ENCODE measurements around the gene SLC26A9.
"Not testable (repeated sequence)": the region's sequence is repeated elsewhere in the genome, so short reads cannot be mapped to it uniquely, and the experiment has no call there.

SLC26A9 gene

GRCh38 chr1:205923651-205924459, 19.4 kb downstream of the SLC26A9 start:
- DNase-seq: no peak

DNA sequence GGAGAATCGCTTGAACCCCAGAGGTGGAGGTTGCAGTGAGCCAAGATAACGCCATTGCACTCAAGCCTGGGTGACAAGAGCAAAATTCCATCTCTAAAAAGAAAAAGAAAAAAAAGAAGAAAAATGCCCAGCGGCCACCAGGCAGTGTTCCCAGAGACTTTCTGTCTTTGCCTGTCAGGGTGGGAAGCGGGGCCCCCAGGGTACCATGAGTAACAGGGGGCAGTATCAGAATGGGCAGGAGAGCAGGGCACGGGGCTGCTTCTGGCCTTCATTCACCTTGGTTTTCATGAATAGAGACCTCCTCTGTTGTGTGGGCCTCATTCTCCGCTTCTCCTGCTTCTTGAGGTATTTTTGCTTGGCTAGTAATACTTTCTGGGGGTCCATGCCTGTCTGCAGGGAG, 20.4 kb downstream of the SLC26A9 start:
- DNase-seq: no peak

DNA sequence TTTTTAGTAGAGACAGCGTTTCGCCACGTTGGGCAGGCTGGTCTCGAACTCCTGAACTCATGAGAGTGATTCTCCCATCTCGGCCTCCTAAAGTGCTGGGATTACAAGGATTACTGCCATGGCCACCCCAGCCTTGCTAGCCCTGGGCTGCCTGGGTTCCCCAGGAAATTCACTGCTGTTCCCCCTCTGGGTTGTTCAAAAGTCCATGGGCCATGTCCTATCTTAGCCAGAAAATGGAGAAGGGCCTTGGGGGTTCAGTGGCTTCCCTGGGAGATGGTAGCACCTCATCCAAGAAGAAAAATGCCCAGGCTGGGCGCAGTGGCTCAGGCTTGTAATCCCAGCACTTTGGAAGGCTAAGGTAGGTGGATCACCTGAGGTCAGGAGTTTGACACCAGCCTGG, 20.9 kb downstream of the SLC26A9 start:
- DNase-seq: no peak

DNA sequence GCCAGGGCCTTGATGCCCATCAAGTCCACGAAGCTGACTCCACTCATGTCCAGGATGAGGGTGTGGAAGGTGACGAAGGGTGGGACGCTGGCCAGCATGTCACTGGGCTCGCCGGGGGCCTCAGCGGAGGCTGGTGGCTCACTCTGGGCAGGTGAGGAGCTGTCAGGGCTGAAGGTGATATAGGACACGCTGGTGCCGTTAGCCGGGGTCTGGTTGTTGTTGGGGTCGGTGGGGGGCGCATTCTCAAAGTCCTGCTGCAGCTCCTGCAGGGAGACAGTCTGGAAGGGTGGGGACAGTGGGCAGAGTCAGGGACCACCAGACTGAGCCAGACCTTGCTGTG, 21.7 kb downstream of the SLC26A9 start:
- no peak for DNase-seq

DNA sequence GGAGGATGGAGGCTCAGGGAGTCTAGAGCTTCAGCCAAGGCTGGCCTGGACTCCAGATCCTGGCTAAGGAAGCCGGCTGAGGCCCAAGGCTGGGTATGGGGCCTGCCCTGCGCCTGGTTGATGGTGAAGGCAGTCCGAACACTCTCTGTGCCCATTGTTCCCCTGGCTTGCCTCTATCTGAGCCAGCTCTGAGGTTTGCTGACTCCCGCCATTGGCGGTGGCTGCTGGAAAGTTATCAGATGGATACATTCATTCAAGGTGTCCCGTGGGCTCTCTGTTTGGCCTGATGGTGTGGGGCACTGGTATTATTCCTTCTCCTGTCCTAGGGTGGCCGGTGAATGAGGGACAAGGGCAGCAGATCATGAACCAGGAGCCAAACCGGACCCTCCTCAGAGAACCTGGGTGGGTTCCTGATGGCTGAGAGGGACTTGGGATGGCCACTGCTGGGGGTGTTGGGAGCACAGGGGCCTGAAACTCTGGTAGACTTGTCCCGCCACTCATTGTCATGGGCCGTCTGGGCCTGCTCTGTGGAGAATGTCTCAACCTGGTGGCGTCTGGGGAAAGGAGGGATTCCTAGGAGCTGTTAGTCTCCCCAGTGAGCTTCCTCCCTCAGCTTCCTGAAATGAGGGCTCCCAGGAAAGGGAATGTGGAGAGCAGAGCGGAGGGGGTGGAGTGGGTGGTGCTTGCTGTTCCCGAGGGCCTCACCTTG, 22.2 kb downstream of the SLC26A9 start:
- DNase-seq: no peak

GRCh38 chr1:205920159-205920558, 23.1 kb downstream of the SLC26A9 start:
- no peak for DNase-seq

DNA sequence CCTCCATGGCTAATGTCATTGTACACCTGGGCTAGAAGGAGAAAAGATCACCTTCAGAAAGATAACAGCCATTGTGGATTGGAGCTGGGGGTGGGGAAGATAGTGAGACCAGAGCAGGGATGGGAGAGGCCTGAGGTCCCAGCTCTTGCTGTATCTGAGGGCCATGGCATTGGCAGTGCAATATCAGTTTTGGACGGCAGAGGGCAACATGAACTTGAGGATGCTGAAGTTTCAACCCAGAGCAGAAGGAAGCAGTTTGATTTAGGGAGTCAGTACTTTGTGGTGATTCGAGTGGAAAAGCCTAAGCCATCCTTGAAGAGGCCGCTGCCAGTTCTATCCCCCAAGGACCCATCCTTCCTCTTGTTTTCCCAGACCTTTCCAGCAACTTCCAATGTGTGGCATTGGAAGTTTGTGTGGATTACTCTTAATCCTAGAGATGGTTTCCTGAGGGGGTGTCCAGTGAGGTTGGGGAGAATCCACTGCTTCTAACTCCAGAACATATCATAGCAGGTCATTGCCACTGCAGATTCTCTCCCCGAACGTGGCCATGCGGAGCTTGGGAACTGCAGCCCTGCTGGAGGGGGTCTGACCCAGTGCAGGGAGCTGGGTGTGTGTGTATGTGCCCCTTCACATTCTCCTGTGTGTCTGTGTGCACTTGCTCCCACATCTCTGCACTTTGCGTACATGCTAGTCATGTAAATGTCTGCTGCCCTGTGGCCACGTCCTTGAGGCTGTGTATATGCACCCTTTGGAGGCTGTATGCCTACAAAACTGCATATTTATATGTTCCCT, 24.1 kb downstream of the SLC26A9 start:
- DNase-seq: peak; percentile 29

DNA sequence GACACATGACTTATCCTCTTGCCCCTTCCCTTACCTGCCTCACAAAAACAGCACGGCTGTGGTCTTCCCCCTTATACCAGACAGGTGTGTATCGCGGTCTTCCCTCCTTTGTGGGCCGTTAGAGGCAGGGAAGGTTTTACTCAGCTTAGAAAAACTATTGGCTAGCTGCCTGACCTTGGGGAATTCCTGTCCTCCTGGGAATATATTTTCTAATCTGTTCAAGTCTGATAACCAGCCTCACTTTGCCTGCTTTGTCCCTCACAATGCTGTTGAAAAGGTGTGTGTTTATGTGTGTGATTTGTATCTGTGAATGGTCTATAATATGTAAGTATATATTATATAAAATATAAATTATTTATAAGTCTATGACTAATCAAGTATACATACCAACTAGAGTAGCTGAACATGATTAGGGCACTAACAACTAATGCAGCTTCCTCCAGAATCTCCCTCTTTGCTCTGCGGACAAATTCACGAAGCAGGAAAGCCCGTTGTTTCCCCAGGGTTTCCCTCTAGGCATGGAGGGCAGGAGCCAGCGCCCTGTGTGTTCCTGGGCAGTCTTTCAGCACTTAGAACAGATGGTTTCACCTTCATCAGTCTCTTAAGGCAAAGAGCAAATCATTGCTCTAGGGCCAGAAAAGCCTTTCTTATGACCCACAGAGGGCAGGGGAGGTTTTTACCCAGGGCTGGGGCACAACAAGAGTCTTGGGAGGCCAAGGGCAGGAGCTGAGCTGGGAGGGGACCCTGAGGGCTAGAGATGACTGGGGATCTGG, 25.6 kb downstream of the SLC26A9 start:
- no peak for DNase-seq

- no peak for DNase-seq
Measured at GRCh38 chr1:205916541-205916940, 26.7 kb downstream of the SLC26A9 start.

- DNase-seq: no peak
Measured at GRCh38 chr1:205915354-205915990, 27.8 kb downstream of the SLC26A9 start.

DNA sequence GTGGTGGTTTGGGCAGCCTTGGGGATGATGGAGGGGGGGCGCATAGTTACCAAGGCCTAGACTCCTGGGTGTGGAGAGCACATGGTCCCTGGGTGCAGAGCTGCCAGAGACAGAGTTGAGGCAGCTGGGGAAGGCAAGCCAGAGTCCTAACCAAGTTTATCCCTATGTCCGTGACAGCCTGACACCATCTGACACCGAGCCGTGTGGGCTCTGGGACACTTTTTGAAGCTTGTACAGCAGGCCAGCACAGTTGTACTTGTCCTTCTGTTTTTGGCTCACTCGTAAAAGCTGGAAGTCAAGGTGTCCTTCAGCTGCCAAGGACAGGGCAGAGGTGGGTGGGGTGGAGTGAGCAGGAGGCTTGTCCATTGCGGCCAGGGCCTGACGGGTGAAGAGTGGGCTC, 28.5 kb downstream of the SLC26A9 start:
- DNase-seq: no peak

- no peak for DNase-seq
Measured at GRCh38 chr1:205914155-205914507, 29.1 kb downstream of the SLC26A9 start.

DNA sequence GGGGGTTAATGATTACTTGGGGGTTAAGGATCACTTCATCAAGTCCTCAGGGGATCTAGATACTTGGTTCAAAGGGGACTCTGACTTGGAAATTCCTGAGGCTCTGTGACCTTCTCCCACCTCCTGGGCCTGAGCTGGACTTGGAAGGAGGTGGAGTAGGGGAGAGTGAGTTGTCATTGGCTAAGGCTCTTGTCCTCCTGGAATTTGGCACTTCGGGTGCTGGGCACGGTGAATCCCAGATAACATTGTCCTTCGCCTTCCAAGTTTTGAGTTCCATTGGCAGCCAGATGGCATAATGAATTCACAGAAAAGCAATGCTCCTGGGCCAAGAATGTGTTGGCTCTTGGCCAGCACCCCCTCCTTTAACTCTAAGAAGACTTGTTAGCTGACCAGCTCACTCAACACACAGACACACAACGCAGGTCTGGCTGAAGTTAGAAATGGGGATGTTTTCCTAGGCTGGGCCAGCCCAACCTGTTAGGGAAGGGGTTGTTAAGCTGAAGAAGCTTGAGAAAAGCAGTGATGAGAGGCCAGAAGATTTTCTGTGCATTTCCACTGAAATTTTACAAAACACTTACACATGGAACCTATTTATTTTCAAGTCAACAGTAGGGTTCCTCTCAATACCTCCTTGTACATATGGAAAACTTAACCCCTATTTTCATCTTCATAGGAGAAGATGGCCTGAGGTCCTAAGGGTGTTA, 29.7 kb downstream of the SLC26A9 start:
- DNase-seq: no peak

GRCh38 chr1:205907794-205908193, 35.5 kb downstream of the SLC26A9 start:
- no peak for DNase-seq

GRCh38 chr1:205905095-205905494, 38.2 kb downstream of the SLC26A9 start:
- not testable (repeated sequence) for DNase-seq

DNA sequence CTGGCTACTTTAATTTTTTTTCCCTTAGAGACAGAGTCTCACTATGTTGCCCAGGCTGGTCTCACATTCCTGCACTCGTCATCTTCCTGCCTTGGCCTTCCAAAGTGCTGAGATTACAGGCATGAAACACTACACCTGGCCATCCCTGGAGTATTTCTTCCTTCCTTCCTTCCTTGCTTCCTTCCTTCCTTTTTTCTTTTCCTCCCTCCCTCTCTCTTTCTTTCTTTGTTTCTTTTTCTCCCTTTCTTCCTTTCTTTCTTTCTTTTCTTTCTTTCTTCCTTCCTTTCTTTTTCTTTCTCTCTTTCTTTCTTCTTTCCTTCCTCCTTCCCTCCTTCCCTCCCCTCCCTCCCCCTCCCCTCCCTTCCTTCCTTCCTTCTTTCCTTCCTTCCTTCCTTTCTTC, 46.9 kb downstream of the SLC26A9 start:
- DNase-seq: no peak

DNA sequence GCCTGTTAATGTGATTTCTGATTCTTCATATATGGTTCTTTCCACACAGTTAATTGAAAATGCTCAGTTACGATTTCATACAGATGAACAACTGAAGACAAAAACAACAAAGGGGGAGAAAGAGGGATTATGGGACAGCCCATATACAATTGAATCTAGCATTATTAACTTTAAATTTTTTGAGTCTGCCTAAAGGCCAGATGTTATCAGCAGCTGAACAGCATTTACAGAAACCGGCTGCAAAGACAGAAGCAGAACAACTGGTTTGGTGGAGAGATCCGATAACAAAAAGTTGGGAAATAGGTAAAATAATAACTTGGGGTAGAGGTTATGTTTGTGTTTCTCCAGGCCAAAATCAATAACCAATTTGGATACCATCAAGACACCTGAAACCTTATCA, 49.1 kb downstream of the SLC26A9 start:
- not testable (repeated sequence) for DNase-seq

DNA sequence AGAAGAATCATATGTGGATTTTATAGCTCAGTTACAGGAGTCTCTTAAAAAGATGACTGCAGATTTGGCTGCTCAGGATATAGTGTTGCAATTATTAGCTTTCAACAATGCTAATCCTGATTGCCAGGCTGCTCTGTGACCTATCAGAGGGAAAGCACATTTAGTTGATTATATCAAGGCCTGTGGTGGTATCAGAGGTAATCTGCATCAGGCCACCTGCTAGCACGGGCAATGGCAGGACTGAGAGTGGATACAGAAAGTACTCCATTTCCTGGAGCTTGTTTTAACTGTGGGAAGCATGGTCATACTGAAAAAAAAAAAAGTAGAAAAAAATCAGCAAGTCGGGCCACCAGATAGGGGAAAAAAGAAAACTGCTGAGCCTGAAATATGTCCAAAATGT, 51.1 kb downstream of the SLC26A9 start:
- not testable (repeated sequence) for DNase-seq

- not testable (repeated sequence) for DNase-seq
Measured at GRCh38 chr1:205891481-205891880, 51.8 kb downstream of the SLC26A9 start.

DNA sequence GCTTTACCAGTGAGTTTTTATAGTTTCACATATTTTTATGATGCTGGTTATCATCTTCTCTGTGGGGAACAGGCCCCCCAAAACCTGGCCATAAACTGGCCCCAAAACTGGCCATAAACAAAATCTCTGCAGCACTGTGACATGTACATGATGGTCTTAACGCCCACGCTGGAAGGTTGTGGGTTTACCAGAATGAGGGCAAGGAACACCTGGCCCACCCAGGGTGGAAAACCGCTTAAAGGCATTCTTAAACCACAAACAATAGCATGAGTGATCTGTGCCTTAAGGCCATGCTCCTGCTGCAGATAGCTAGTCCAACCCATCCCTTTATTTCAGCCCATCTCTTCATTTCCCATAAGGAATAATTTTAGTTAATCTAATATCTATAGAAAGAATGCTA, 52.6 kb downstream of the SLC26A9 start:
- not testable (repeated sequence) for DNase-seq

DNA sequence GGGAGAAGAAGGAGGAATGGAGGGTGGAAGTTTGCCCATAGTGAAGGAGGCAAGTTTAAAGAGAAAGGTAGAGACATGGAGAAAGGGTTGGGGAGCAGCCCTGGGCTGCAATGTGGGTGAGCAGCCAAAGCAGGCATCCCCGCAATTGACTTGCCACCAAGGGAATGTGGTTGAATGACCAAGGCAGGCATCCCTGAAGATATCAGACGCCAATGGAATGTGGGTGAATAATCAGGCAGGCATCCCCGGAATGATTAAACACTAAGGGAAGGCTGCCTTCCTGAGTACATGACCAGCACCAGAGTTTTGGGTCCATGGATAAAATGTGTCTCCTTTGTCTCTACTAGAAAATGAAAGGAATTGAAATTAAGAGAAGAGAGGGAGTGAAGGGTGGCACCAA, 53.5 kb downstream of the SLC26A9 start:
- not testable (repeated sequence) for DNase-seq

DNA sequence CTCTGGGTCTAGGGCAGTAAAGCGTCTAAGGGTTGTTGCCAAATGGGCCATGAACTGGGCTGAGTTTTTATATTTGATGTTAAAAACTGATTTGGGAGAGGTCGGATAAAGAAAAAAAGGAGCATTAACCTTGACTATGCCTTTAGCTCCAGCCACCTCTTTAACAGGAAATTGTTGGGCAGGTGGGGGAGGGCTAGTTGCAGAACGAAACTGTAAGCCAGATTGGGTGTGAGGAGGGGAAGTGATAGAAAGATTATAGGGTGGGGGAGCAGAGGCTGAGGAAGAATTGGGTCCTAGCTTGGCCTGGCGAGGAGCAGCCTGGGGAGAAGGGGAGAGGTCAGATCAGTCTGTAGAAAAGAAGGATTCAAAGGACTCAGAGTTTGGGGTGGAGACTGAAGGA, 54.2 kb downstream of the SLC26A9 start:
- peak; percentile 14 for DNase-seq

All from NK-92 treated with Interleukin-12 subunit alpha and Interleukin-12 subunit beta, amount 100 ng/mL, for 24 hours (cell line).